ENCODE data around the gene HIP1R. TPM values are rescaled to one million over a fixed set of nuclear protein-coding genes. Genes with fewer than 3 reads are reported as not detected.

Gene HIP1R
- total and polyA plus RNA-seq, 10 of the 15 experiments (the other 5 are each of a cell fraction or from before 2014, with no cell fraction given) = 0.18 to 27.7 (median 11.7) TPM

GRCh38 chr12:122886851-122887818 is 51.9 kb downstream of the HIP1R start:
- 83% methylated on average over 10 of the region's 10 CpGs for WGBS (ENCODE audit: insufficient coverage, insufficient replicate concordance, low lambda C conversion rate, missing lambda C conversion rate)
- BruUV-seq (replicated peaks) = TSS peak; percentile 19
- TF ChIP-seq RELB (IDR thresholded peaks at IDR 0.05; ENCODE audit: low read depth) = peak; percentile 72
- no peak for TF ChIP-seq BRCA1 (IDR thresholded peaks at IDR 0.05; ENCODE audit: low read depth, low read length)
- TF ChIP-seq, protein P1, sequence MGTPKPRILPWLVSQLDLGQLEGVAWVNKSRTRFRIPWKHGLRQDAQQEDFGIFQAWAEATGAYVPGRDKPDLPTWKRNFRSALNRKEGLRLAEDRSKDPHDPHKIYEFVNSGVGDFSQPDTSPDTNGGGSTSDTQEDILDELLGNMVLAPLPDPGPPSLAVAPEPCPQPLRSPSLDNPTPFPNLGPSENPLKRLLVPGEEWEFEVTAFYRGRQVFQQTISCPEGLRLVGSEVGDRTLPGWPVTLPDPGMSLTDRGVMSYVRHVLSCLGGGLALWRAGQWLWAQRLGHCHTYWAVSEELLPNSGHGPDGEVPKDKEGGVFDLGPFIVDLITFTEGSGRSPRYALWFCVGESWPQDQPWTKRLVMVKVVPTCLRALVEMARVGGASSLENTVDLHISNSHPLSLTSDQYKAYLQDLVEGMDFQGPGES (IDR thresholded peaks at IDR 0.05) = no peak
- peak; percentile 64; the same call in 2 of the 3 replicates for TF ChIP-seq POU2F2 (IDR thresholded peaks at IDR 0.05; ENCODE audit: borderline replicate concordance, low read depth, low read length)
- TF ChIP-seq, protein P2, sequence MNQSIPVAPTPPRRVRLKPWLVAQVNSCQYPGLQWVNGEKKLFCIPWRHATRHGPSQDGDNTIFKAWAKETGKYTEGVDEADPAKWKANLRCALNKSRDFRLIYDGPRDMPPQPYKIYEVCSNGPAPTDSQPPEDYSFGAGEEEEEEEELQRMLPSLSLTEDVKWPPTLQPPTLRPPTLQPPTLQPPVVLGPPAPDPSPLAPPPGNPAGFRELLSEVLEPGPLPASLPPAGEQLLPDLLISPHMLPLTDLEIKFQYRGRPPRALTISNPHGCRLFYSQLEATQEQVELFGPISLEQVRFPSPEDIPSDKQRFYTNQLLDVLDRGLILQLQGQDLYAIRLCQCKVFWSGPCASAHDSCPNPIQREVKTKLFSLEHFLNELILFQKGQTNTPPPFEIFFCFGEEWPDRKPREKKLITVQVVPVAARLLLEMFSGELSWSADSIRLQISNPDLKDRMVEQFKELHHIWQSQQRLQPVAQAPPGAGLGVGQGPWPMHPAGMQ (IDR thresholded peaks at IDR 0.05; ENCODE audit: borderline replicate concordance) = no peak; the same call in 1 of the 2 replicates
- peak; percentile 98 for TF ChIP-seq IKZF1 (conservative IDR thresholded peaks at IDR 0.05)
- no peak for TF ChIP-seq NR2C2 (IDR thresholded peaks at IDR 0.05; ENCODE audit: borderline replicate concordance, control insufficient read depth, insufficient read length, low read depth)
- no peak for TF ChIP-seq RAD21 (IDR thresholded peaks at IDR 0.05; ENCODE audit: insufficient read depth, low read depth, low read length)
- no peak for TF ChIP-seq NRF1 (conservative IDR thresholded peaks at IDR 0.05; ENCODE audit: low read depth, low read length)
- TF ChIP-seq GABPA (IDR thresholded peaks at IDR 0.05; ENCODE audit: low read depth) = peak; percentile 57; the same call in 1 of the 2 replicates
- no peak for TF ChIP-seq ZBTB11 (CRISPR knock-in tag; IDR thresholded peaks at IDR 0.05)
- peak; percentile 90 for TF ChIP-seq TBL1XR1 (IDR thresholded peaks at IDR 0.05; ENCODE audit: low read depth, low read length)
- TF ChIP-seq ZBED1 (IDR thresholded peaks at IDR 0.05; ENCODE audit: borderline replicate concordance) = peak; percentile 87; the same call in 1 of the 2 replicates
- TF ChIP-seq HDGF (IDR thresholded peaks at IDR 0.05) = no peak

More at GRCh38 chr12:122886851-122887818, 51.9 kb downstream of the HIP1R start:
- Histone ChIP-seq H3K79me2 (ENCODE audit: control insufficient read depth, insufficient read depth, low read length) (peaks cover 63% of the 10 kb centered on the region), H3K27me3 (replicated peaks in 1 of 2; ENCODE audit: control insufficient read depth in 2 of 2, insufficient read depth in 2 of 2, low read length in 1 of 2) (no peaks in the 10 kb centered on the region), H3K27ac (ENCODE audit: control insufficient read depth, insufficient read depth) (peak overlapping the region; percentile 71), H3K4me2 (ENCODE audit: control insufficient read depth, insufficient read depth) (peak overlapping the region; percentile 92), H3K4me3 (peak overlapping the region; percentile 51; the same call in 1 of the 2 replicates), H3K9me3 (replicated peaks; ENCODE audit: control insufficient read depth, insufficient read depth, low read length) (no peaks in the 10 kb centered on the region), H4K20me1 (ENCODE audit: control insufficient read depth, insufficient read depth) (no peaks in the 10 kb centered on the region; the same call in 1 of the 2 replicates), H2AFZ (ENCODE audit: control insufficient read depth, low read depth, low read length) (no peak overlapping the region), H3K9ac (ENCODE audit: control insufficient read depth, insufficient read depth, low read length) (0 out of 2 replicates have a peak overlapping the region, but pooled peaks have one; percentile 4), H3K4me1 (ENCODE audit: control insufficient read depth, insufficient read depth, low read length) (peaks cover 36% of the 10 kb centered on the region), H3K36me3 (ENCODE audit: control insufficient read depth in 2 of 2, insufficient read depth in 2 of 2, low read length in 1 of 2) (no peaks in the 10 kb centered on the region)
- ChIA-PET CTCF (interaction anchor here (1.3 to 2.9 kb wide), 4 partner anchors 11 to 93 kb away, joined by 3 to 12 read pairs (median 8); no protein-coding TSS in a partner anchor), SMC1A (ENCODE audit: uncharacterized antibody, unreplicated experiment) (interaction anchor here (1.4 to 7.6 kb wide), 7 partner anchors 10 to 48 kb away, joined by 4 to 64 read pairs (median 7); no protein-coding TSS in a partner anchor), RAD21 (ENCODE audit: unreplicated experiment) (interaction anchor here (1.5 to 3.2 kb wide), 4 partner anchors 14 to 39 kb away, joined by 4 to 17 read pairs (median 8); no protein-coding TSS in a partner anchor), POLR2A (interaction anchor here (0.5 to 4.5 kb wide), 7 partner anchors 8 to 112 kb away, joined by 4 to 23 read pairs (median 14); no protein-coding TSS in a partner anchor)
- intact Hi-C loops (cut with micrococcal nuclease; ENCODE audit: unreplicated experiment) = loop anchor here (1.0 to 10.0 kb wide), 3 partner anchors 14 to 1888 kb away; no protein-coding TSS in a partner anchor
- FAIRE-seq = peak; percentile 57
- in situ Hi-C loops (cut with MboI) = no loop called here
- peak; percentile 84 for DNase-seq (ENCODE audit: low read depth, low spot score)
- peak; percentile 70 for ATAC-seq

Measured in GM12878 (cell line).